Measurements from ENCODE around the gene ICE2.

The ICE2 gene

DNA sequence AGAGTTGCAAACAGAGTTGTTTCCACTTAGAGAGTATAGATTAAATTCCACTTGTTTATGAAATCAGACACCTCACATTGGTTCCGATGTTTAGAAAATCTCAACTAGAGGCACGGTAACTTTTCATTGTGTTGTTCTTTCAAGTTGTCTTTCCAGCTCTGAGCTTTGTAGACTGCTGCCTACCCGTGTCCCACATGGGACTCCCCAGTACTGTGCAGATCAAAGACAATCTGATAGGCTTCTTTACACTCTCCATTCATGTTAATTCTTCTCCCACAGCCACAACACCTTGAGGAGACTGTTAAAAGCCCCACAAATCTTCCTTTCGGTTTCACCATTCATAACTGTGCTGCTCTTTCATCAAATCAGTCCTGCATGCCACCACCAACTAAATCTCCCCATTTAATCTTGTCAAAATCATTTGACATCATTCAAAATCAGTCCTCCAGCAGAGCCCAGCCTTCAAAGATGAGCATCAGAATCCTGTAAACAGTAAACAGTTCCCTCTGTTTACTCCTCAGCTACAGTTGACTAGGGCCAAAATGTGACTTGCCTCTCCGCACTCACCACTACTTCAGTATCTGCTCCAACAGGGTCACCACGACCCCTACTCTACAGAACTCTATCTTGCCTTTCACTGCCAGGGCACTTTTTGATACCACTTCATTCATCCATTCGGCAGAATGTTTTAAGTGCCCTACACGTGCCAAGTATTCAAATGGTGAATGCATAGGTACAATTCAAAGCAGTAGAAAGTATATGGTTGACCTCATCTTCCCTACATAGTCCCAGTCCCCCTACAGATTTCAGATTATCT, 89.5 kb downstream of the ICE2 start:
- DNase-seq (ENCODE audit: low spot score): no peak

GRCh38 chr15:60387321-60387720, 91.6 kb downstream of the ICE2 start:
- DNase-seq (ENCODE audit: low spot score): no peak

GRCh38 chr15:60386615-60387014, 92.3 kb downstream of the ICE2 start:
- no peak for DNase-seq (ENCODE audit: low spot score)

GRCh38 chr15:60385620-60386552, 93.1 kb downstream of the ICE2 start:
- DNase-seq (ENCODE audit: low spot score): no peak

GRCh38 chr15:60384526-60385126, 94.3 kb downstream of the ICE2 start:
- no peak for DNase-seq (ENCODE audit: low spot score)

DNA sequence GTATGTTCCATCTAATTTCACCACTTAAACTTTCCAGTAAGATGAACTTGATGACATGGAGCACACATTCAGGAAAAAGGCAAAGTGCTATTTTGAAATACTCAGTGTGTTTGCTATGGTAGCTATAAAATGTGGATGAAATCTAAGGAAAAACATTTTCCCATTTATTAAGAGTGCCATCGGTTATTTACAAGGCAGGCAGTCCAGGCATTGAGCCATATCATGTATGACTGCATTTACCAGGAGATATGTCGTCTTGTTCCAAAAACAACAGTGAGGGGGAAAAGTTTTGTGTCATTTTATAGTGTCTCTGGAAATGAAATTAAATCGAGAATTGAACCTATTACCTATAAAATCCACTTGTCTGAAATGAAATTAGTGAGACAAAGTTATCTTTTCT, 94.9 kb downstream of the ICE2 start:
- no peak for DNase-seq (ENCODE audit: low spot score)

- DNase-seq (ENCODE audit: low spot score): no peak
These were observed 95.9 kb downstream of the ICE2 start for GRCh38 chr15:60382773-60383674.

DNA sequence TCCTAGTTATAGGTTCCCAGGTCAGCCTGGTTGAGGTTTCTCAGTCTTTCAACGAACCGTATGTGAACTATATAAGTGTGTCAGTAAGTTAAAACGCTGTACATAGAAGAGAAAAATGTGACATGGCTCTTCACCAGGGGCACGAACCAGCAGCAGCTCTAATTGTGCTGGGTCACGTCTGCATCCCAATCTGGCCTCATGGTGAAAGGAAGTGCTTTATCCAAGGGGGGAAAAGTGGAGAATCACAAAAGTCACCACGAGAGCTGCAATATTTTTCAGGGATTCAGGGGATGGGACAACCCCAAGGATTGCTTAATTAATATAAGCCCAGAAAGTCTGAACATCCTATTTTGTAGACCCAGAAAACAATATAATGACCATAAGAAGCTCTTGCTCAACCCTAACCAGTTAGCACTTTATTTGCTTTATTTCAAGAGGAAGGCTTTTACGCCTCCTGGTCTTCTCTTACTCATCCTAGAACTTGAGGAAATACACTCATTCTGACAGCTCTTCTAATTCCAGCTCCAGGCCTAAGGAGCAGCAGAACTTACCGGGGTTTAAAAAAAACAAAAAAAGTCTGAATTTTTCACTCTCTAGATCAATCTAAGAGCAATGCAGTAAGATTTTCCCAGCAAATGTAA, 97.7 kb downstream of the ICE2 start:
- no peak for DNase-seq (ENCODE audit: low spot score)

GRCh38 chr15:60379525-60380274, 99.2 kb downstream of the ICE2 start:
- DNase-seq (ENCODE audit: low spot score): peak; percentile 80

- DNase-seq (ENCODE audit: low spot score): no peak
These were observed 99.8 kb downstream of the ICE2 start for GRCh38 chr15:60379185-60379524.

GRCh38 chr15:60376677-60377095, 102.3 kb downstream of the ICE2 start:
- DNase-seq (ENCODE audit: low spot score): no peak

- no peak for DNase-seq (ENCODE audit: low spot score)
These were observed 103.6 kb downstream of the ICE2 start for GRCh38 chr15:60375306-60375705.

DNA sequence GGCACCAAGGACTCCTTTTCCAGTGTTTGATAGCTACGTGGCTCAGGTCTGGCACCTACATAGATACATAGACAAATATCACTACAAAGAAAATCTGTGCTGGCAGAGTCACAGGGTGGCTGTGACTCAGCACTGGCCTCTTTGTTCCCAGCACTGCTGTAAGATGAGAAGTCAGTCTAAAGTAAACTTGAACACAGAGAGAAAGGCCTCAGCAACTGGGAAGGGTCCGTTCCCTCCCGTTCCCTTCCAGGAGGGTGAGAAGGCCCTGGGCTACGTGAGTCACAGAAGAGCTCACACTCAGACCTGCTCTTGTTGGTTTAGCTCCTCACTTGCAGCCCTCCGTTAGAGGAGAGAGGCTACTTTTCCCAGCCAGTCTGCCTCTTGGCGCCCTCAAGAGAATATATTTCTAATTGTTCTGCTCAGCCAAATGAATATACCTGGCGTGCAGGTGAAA, 104.3 kb downstream of the ICE2 start:
- peak; percentile 69 for DNase-seq (ENCODE audit: low spot score)

- DNase-seq (ENCODE audit: low spot score): no peak
These were observed 104.7 kb downstream of the ICE2 start for GRCh38 chr15:60374209-60374608.

DNA sequence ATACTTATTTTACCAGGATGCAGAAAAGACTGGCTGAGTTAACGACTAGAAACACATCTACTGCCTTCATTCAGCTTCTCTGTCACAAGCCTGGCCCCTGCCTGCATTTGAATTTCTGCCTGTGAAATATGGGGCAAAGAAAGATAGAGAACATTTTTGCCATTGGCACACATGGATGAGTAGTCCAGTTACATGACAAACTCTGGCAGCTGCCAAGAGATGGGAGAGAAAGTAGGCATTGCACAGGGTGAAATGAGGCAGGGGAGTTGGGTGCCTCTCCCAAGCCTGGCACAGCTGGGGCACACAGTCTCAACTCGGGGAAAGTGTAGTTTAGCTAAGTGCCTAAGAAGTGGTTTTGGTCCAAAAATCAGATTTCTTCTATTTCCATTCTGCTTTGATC, 105.2 kb downstream of the ICE2 start:
- no peak for DNase-seq (ENCODE audit: low spot score)

GRCh38 chr15:60373327-60373726, 105.6 kb downstream of the ICE2 start:
- DNase-seq (ENCODE audit: low spot score): no peak

DNA sequence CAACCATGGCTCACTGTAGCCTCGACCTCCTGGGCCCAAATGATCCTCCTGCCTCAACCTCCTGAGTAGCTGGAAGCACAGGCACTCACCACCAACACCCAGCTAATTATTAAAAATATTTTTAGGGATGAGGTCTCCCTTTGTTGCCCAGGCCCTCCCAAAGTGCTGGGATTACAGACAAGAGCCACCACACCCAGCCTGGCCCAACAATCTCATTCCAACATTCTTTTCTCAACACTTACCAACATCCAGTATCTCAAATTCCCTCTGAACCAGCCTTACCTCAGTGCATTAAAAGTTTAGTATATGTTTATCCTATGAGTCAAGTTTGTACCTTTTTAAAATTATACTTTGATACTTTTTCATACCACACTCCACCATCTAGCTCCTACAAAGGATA, 106.2 kb downstream of the ICE2 start:
- DNase-seq (ENCODE audit: low spot score): no peak

DNA sequence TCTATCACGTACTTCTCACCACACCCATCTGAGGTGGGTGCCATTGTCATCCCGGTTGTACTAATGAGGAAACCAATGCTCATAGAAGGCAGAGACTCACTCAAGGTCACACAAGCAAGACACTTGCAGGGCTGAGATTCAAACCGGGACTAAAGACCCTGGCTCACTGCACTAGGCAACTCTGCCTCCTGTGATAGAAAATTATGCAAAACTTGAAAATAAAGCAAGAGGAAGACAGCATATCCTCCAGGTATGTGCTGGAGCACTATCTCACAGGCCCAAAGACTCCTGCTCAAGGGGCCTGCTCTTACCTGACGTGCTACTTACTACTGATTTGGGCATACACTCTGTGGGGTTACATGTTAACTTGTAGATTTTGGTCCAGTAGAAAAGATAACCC, 106.7 kb downstream of the ICE2 start:
- no peak for DNase-seq (ENCODE audit: low spot score)

DNA sequence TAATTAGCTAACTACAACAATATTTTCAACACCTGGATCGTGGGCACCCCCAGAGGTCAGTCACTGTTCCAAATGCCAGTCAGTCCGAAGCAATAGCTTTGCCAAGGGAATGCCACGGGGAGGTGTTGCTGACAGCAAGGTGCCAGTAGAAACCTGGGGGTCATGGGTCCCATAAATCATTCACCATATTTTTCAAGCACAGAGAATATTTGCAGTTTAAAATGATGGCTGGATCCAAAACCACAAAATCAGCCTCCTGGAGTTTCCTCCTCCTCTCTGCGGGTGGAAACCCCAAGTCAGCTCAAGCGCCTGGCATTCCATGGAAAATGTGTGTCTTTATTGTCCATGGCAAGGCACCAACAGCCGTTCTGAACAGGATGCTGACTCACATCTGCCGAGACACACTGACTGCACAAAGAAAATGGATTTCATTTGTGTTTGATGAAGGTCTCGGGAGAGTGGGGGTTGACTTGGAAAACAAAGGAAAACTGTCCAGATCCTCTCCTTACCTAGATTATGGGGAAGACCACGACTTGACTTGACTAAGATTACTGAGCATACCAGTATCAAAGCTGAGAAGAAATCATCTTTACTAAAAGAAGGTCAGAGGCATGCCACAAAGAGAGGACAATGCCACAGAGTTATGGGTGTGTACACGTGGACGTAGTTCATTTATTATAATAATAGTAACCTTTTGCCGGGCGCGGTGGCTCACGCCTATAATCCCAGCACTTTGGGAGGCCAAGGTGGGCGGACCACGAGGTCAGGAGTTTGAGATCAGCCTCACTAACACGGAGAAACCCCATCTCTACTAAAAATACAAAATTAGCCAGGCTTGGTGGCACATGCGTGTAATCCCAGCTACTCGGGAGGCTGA, 107.5 kb downstream of the ICE2 start:
- peak; percentile 96 for DNase-seq (ENCODE audit: low spot score)

DNA sequence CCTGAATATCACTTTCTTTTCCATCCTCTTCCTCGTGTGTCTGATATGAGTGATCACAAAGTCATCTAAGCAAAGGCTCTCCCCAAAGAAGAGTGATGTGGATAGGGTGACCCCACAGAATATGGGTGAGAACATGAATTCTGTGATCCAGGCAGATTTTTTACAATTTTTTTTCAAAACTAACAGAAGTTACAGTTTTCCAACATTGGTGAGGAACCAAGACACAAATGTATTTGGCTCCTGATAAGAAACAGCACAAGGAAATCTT, 108.1 kb downstream of the ICE2 start:
- DNase-seq (ENCODE audit: low spot score): no peak

All from AG08395 (cell line).